ENCODE results near the gene NGEF.
"Not testable (repeated sequence)": the region's sequence is repeated elsewhere in the genome, so short reads cannot be mapped to it uniquely, and the experiment has no call there.

The NGEF gene, protein sequence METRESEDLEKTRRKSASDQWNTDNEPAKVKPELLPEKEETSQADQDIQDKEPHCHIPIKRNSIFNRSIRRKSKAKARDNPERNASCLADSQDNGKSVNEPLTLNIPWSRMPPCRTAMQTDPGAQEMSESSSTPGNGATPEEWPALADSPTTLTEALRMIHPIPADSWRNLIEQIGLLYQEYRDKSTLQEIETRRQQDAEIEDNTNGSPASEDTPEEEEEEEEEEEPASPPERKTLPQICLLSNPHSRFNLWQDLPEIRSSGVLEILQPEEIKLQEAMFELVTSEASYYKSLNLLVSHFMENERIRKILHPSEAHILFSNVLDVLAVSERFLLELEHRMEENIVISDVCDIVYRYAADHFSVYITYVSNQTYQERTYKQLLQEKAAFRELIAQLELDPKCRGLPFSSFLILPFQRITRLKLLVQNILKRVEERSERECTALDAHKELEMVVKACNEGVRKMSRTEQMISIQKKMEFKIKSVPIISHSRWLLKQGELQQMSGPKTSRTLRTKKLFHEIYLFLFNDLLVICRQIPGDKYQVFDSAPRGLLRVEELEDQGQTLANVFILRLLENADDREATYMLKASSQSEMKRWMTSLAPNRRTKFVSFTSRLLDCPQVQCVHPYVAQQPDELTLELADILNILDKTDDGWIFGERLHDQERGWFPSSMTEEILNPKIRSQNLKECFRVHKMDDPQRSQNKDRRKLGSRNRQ
- total RNA-seq: 0 to 0.04 (median 0) reads per million in 3 experiments

DNA sequence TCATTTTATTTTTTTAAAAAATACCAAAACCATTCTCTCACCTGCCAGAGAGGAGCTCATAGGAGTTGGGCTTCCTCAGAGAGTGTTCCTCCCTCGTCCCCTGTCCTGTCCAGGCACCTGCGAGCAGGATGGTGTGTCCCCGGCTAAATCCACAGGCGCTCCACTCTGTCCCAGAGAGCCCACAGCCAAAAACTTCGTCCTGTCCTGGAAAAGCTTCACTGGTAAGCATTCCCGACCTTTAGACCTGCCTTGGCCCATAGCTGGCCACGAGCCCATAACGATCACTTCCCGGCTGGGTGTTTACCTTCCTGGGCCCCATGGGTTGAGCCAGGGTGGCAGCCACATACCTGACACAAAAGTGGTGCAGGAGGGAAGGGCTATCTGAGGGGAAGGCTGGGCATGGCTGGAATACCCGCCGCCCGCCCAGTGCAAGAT is at the start of gene NGEF:
Gene NGEF (minus strand): TSS at position 230 of the 435 bp plus-strand sequence. CDS start 38,366 bp downstream, outside the sequence.
- DNase-seq: no peak

DNA sequence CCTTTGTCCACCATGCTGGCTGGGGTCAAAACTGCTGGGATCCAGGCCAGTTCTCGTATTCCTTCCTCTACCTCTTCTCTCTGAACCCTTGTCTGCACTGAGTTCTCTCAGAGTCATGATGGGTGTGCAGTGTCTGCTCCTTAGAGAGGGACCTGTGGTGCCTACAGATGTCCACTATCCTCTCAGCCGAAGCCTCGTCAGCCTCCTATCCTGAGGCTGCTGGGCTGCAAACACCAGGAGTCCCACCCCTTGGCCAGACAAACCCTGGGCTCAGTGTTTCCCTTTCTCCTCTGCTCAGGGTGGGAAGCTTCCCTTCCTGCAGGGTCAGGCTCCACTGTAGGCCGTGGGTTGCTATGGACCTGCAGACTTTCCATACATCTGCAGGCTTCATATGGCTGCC is 49.4 kb upstream of the NGEF start:
- no peak for DNase-seq

DNA sequence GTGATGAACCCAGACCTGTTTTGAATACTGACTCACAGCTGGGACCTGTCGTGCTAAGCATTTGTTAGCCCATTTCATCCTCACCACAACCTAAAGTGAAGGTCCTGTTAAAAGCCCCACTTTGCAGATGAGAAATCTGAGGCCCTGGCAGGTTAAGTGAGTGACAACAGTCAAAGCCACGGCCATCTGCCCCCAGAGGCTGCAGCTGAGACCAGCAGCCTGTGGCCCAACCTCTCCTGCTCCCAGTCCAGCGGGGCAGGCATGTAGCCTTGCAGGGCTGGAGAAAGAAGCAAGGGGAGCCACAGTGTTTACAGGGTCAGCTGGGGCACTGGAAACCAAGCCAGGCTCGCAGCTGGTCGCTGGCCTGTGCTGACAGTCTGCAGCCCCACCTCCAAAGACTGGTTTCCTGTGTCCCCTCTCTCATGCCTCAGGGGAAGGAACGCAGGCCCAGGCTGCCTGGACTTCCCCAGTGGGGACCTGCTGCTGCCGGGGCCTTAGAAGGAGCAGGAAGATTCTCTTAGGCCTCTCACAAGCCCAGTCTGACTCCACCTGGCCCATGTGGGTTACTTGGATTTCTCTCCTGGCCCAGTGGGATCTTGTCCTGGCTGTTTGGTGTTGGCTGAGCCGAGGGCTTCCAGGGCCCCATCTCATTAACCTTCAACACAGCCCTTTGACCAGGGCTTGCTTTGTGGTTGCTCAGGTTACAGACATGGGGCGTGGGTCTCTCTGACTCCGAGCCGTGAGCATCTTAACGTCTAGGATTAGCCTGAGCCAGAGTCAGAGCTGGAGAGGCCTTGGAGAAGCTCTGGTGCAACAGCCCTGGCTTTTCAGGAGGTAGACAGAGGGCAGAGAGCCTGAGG is 48.8 kb upstream of the NGEF start:
- no peak for DNase-seq

DNA sequence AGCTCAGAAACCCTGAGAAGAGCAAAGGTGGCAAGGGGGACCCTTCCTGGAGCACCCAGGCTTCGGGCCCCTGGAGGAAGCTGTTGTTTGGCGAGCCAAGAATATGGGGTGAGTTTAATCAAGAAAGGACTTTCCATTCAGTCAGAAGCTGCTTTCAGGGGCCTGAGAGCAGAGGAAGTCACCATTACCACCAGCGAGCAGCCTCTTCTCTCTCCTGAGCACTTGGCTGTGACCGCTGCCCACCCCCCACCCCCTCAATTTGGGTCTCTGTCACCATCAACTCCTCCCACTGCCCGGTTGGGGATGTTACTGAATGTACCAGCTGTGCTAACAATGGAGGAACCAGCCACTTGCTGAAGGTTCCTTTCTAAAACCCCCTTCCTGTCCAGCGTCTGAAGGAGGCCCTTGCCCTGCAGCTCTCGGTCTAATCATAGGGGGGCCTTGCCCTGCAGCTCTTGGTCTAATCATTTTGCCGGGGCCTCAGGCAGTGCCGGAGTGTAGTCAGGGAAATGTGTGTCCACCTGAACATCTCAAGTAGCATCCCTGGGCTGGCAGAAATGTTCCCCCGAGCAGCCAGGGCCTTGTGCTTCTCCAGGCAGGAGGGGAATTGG is 48.0 kb upstream of the NGEF start:
- no peak for DNase-seq

DNA sequence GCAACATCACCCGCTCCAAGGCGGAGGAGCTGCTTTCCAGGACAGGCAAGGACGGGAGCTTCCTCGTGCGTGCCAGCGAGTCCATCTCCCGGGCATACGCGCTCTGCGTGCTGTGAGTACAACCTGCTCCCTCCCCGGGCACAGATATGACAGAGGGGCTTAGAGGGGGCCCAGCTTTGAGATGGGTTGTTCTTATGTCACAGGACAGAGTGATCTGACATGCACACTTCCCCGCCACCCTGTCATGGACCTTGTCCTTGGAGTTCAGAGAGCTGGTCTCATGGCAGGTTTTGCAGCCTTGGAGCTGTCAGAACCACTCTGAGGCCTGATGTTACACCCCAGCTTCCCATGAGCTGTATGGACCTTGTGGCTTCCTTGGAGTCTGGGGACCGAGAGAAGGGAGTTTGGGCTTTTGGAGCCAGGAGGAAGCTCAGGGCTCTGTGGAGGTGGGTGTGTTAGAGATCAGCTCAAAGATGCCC is 47.5 kb upstream of the NGEF start:
- no peak for DNase-seq

DNA sequence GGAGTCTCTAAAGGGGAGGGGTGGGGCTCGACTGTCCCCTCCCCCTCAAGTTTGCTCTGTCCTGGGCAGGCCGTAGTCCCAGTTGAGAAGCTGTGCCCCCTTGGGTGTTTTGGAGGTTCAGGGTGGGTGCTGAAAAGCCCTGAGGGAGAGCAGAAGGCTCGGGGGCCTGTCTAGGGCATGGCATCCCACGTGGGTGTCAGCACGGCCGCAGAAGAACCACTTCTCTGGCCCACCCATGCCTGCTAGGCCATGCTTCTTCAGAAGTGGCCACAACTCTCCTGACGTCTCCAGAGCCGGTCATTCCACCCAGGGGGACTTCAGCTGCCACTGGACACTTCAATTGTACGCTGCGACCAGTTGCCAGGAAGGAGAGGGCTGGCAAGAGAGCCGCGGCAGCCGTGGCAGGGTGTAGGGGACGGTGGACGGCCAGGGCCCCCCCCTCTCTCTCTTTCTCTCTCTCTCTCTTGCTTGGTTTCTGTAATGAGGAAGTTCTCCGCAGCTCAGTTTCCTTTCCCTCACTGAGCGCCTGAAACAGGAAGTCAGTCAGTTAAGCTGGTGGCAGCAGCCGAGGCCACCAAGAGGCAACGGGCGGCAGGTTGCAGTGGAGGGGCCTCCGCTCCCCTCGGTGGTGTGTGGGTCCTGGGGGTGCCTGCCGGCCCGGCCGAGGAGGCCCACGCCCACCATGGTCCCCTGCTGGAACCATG is 46.9 kb upstream of the NGEF start, which contains the start of gene INPP5D:
Gene INPP5D (plus strand): TSS at position 546 of the 704 bp plus-strand sequence. CDS start 137 bp downstream, at position 683.
- peak; percentile 79 for DNase-seq

DNA sequence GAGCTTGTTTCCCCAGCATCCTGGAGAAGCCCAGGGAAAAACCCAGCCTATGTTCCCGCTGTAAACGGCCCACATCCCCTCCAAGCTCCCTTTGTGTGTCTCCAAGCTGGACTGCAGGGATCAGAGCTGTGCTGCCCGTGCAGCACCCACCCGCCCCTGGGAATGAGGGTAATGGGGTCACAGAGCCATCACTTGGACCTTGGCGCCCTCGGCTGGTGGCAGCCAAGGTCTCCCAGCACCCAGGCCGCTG is 46.4 kb upstream of the NGEF start:
- DNase-seq: no peak

DNA sequence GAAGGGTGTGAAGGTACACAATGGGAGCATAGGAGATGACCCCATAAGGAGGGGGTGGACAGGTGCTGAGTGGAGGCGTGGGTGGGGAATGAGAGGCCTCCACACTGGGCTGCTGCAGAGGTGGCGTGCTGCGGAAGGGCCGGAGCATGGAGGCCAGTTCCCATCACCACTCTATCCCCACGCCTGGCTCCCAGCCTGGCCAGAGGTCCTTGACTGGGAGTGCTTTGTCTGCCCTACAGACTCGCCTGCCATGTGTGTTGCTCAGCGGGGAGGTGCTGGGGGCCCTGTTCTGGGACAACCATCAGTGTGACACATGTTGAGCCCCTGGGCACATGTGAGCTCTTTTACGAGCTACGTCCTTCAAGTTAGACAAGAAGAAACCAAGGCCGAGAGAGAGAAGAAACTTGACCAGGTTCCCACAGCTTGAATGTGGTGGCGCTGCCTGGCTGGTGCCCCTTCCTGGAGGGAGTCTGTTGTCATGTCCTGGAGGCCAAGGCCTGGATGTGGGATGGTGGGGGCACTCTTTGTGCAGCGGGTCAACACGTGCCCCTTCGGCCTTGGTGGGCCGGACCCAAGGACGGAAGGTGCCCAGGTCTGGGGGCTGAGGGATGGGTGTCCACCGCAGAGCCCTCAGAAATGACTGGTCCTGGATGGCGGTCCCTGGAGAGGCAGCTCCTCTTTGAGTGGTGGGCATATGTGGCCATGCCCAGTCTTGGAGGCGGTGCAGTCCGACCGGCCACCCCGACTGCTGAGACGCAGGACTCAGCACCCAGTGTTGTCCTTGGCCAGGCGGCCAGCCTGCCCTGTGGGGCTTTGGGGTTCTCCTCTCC is 45.9 kb upstream of the NGEF start:
- no peak for DNase-seq

DNA sequence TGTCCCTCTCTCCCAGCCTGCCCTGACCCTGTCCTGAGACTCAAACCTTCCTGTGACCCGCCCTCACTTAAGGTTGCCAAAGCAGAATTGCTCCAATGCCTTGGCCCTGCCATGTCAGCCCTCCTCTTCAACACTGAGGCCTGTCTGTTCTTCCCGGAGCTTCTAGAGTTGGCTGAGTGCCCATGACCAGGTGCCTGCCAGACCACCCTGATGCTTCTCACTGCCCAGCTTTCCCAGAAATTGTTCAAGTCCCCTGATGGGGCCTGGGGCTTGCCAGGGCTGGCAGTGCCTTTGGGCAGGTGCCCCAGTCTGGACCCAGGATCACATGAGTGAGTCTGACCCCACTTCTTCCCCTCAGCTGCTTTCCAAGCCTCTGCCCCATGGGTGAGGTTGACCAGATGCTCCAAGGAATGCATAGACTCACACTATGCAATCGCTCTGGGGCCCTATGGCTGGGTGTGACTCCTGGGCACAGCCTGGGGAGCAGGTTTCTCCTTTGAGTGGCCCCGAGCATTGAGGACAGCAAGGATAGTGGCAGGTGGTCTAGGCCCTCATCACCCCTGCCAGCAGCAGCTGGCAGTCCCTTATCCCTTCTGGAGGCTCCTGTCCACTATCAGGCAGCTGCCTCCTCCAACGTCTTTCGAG is 44.0 kb upstream of the NGEF start:
- no peak for DNase-seq

DNA sequence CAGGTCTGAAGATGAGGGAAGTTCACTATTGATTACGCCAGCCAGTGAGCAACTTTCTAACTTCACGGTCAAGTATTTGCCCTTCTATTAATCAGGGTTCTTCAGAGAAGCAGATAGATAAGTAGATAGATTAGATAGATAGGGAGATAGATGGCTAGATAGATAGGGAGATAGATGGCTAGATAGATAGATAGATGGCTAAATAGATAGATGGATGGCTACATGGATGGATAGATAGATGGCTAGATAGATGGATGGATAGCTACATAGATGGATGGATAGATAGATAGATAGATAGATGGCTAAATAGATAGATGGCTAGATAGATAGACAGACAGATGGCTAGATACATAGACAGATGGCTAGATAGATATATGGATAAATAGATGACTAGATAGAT is 42.3 kb upstream of the NGEF start:
- DNase-seq: no peak

DNA sequence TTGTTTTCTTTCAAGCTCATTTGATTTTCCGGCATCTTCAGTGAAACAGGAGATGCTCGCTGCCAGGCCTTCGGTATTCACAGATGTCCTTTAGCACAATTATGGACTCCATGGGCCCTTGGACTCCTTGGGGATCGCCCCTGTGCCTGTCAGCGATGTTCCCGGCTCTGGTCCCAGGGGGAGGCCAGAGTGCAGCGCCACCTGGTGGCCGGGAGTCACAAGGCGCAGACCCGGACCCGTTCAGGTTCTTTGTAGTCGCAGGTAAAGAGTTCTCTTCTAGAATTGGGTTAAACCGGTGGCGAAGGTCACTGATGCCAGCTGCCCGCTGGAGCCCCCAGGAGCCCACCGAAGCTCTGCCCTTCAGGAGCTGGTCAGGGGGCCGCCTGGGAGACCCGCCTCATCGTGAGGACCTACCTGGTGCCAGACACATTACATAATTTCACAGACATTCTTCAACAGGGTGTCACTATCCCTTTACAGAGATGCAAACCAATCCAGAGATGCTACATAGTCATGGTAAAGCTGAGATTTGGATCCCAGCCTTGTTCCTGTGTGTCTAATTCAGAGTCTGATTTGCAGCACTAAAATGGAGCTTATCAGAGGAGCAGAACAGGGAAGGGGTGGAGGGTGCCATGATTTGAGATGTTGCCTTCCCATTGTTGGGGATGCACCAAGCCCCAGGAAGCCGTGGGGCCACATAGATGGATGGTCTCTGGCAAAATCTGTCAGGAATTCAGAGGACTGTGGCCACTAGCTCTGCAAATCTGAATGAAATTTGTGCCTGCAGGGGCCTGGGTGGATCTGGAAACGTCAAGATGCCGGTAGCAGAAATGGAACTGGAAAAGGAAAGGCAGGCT is 41.1 kb upstream of the NGEF start:
- peak; percentile 50 for DNase-seq

DNA sequence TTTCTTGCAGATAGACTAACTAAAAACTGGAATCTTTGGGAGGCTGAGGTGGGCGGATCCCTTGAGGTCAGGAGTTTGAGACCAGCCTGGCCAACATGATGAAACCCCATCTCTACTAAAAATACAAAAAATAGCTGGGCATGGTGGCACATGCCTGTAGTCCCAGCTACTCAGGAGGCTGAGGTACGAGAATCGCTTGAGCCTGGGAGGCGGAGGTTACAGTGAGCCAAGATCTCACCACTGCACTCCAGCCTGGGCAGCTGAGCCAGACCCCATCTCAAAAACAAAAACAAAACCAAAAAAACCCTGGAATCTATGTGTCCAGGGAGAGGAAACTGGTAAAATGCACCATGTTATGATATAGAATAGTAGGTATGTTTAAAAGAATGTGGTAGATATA is 39.5 kb upstream of the NGEF start:
- not testable (repeated sequence) for DNase-seq

DNA sequence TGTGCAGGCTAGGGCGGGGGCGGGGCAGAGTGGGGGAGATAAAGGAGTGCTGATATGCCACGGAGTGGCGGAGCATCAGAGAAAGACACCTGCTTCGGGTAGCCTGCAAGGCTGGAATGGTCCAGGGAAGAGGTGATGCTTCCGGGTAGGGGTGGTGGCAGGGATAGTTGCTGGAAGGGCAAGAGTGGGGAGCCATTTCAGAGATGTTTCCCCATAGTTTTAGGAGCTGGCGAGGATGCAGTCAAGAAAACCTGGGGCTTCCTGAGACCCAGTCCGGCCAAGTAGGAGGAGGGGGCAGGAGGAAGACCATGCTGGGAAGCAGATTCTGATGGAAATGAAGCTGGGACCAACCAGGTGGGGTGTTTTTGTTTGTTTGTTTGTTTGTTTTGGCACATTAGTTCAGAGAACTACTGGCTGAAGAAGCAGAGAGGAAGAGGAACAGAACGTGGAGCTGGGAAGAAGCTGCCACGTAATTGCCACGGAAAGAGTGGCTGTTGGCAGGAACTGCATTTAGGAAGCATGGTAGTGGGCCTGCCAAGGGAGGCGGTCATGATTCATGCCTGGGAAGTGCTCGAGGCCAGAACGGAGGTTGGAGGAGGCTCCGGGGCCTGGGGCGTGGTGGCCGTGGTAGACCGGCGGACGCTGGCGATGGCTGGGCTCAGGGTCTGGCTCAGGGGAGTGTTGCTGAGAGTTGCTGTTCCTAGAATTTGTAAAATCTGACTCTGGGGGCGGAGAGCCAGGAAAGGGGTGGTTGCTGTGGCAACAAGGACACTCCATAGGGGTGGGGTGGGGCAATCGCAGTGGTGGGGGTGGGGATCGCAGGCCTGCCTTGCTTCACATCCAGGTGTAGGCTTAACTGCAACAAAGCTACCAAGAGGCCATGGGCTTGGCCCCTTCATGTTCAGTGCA is 38.4 kb upstream of the NGEF start:
- no peak for DNase-seq

DNA sequence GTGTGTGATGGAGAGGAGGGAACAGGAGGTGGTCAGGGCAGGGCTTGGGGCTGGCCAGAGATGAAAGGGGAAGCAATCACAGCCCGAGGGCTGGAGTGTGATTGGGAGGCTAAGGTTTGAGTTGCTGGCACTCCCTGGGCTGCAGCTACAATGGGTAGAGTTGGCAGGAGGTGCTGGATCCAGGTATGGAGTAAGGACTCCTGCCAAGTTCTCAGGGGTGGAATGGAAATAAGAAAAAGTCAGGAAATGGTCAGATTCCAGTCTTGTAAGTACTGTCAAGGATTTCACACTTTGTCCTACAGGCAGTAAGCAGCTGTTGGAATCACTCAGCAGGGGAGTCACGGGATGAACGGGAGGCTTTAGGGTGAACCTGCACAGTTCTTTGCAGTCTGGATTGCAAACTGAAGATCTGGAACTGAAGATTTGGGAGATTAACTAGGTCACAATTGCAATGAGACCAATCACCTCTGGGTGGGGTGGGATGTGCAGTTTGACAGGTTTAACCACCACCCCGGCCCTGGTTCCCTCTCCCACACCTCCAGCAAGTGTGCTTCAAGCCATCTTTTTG is 36.2 kb upstream of the NGEF start:
- DNase-seq: no peak

DNA sequence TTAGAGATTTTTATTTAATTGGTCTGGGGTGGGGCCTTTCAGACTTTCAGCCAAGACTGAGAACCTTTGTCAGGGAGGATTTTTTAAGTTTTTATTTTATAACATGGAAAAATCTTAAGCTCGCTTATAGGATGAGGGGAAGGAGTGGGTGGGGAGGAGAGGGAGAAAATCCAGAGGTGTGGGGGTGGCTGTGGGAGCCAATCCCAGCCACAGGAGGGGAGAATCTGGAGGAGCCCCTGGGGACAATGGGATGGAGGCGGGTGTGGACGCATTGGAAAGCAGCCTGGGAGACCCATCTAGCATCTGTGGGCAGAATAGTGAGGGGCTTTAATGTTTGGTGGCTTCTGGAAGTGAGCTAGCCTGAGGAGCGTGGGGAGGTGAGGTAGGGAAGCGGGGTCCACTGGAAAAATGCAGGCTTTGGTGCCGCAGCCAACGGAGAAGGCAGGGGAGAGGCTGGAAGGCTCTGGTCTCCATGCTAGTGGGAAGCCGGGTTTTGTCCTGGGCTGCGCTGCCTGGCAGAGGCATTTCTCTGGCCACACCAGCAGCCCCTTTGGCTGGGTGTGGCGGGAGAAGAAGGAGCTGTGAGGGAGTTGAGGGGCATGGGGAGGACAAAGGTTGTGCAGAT is 35.6 kb upstream of the NGEF start:
- no peak for DNase-seq

DNA sequence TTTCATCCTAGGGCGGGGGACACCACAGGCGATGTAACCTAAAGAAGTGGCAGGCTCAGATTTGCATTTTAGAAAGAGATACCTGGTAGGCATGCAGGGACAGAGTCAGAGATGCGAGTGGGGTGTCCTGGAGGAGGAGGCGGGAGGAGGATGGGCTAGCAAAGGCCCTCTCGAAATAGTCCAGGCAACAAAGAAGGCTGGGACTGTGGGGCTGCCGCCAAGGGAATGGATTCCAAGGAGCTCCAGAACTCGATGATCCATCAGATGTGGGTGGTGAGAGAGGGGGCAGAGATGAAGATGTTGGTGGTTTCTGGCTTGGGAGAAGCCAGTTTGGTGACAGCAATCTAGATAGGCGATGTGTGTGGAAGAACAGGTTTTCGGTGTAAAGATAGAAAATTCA is 34.6 kb upstream of the NGEF start:
- no peak for DNase-seq

DNA sequence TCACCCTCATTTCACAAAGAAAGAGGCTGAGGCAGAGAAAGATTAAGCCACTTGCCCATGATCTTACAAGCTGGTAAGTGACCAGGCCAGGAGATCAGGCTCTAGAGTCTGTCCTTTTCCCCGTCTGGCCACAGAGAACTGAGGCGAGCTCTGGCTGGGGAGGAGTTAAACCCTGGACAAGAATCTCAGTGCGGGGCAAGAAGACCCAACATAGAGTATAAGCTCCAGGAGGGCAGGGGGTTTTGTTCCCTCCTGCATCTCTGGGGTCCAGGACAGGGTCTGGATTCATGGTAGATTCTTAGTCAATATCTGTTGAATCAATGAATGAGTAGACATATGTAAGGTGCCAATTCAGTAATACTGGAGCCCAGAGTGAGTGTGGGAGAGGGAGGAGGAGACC is 34.1 kb upstream of the NGEF start:
- DNase-seq: no peak

All from central memory CD4-positive, alpha-beta T cell (primary cell).